GM21423 (cell line): ENCODE results near the gene CRELD2.

ENCODE experiments used
- ATAC-seq: cut with Tn5 transposase; IDR thresholded peaks from one replicate; pipeline ENCODE4 v1.9.1; 2021; ENCODE audit warnings: mild to moderate bottlenecking, moderate library complexity; ENCODE audit not compliant: unreplicated experiment

Gene CRELD2

DNA sequence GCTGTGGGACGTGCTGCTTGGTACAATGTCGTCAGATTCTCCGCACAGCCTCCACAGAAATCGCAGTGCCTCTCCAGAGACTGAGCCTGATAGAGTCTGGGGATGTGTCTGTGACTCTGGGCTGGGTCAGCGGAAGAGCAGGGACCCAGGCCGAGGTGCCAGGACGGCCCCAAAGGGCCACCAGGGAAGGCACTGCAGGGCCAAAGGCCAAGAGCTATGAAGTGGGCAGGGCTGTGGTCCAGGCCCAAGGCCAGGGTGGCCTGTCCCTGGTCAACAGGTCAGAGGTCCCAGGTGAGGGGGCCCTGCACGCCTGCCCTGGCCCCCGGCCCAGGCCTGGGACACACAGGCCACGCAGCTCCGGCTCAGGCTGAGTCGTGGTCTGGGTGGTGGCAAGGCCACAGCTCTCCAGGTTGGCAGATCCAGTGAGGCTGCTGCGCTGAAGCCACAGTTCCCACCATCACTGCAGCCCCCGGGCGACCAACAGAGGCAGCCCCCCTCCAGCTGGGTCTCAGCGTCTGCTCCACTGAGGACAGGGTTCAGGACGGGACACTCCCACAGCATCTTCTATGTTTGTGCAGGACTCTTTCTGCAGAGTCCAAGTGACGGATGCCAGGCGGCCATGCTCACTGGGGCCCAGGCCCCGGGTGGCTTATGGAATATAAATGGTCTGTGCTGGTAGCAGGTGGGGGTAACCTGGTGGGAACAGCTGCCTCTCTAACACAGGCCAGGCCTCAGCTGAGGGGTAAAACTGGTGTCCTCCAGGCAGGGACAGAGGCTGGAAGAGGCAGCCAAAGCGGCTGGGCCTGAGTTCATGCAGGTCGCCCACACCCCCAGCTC is 37.4 kb downstream of the CRELD2 start:
- no peak for ATAC-seq

DNA sequence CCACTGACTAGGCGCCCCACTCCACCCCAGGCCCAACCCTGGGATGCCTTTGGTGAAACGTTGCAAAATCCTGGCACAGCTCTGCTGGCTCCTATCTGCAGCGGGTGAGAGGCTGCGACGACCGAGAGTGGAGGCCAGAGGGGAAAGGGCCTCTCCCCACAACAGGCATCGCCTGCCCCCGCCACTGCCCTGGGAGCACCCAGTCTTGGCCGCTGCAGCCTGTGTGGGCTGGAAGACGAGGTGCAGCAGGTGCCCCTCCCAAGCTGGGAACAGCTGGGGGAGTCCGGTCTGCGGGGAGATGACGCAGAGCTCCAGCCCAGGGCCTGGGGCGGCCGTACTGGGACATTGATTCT is 38.0 kb downstream of the CRELD2 start:
- ATAC-seq = no peak

DNA sequence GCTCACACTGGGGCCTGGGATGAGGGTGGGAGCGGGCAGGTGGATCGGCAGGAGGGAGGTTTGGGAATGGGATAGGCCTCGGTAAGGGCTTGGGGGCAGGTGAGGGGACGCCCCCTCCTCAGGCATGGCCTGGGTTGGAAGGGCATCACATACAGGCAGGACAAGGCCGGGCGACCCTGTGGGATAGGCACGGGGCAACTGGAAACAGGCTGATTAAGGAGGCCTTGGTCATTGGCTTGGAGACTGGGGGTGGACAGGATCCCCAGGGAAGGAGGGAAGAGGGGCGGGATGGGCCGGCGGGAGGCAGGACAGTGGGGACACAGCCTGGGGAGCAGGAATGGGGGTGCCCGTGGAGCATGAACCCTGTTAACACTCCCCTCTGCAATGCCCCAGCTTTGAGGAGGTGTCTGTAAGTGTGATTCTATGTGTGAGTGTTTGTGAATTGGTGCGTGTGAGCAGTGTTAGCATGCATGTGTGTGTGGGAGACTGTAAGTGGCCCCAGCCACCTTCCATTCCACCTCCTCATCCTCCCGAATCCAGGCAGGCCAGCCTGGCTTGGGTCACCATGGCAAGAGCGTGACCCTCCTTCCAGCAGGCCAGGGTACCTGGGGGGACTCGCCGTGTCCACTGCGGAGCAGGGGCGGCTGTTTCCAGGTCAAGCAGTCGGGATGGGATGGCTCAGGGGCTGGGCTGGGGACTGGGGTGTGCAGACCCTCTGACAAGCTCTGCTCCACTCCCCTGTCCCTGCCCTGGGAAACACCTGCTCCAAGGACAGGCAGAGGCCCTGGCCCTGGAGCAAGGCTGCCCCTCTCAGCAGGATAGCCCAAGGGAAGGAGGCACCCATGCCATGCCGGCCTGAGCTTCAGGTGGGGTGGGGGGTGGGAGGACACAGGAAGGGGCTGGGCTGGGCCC is 38.7 kb downstream of the CRELD2 start:
- no peak for ATAC-seq

DNA sequence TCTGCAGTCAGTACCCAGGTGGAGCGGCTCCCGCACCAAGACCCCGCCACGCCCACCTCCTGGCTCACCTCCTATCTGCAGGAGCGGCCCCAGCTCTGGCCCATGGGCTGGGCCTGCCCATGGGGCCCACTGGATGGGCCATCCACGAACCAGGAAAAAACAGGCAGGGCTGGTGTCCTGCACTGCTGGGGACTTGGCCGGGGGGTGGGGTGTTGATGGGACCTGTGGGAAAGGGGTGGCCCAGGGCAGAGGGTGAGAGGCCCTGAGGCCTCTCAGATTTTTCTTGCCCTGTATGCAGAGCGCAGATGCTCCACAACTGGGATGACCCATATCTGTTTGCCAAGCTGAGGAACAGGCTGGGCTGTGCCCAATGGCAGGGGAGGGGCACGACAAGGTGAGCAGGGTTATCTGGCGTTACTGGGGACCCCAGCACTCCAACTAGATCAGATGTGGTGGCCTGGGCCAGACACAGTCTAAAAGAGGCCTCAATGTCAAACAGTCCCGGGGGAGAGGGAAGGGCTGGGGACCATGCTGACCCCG is 39.5 kb downstream of the CRELD2 start:
- no peak for ATAC-seq

DNA sequence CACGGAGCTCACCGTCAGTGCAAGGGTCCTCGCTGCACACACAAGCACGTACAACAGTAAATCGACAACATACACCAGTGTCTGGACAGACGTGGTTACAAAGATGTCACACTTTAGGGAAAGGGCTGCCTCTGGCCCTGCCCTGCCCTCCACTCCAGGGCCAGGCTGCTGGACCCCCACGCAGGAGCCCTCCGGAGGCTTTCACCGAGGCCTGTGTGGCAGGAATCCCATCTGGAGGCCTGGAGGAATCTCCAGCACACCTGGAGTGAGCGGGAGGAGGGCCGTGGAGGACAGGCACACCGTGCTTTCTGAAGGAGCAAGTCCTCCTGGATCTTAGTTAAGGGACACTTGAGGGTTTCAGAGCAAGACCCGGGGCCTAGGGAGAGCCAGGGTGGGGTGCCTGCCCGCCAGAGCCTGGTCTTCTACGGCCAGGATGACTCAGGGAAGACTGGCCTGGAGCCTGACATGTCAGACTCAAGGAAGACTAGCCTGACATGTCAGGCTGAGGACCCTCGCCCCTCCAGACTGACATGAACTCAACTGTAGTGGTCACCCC is 40.0 kb downstream of the CRELD2 start:
- ATAC-seq = no peak

DNA sequence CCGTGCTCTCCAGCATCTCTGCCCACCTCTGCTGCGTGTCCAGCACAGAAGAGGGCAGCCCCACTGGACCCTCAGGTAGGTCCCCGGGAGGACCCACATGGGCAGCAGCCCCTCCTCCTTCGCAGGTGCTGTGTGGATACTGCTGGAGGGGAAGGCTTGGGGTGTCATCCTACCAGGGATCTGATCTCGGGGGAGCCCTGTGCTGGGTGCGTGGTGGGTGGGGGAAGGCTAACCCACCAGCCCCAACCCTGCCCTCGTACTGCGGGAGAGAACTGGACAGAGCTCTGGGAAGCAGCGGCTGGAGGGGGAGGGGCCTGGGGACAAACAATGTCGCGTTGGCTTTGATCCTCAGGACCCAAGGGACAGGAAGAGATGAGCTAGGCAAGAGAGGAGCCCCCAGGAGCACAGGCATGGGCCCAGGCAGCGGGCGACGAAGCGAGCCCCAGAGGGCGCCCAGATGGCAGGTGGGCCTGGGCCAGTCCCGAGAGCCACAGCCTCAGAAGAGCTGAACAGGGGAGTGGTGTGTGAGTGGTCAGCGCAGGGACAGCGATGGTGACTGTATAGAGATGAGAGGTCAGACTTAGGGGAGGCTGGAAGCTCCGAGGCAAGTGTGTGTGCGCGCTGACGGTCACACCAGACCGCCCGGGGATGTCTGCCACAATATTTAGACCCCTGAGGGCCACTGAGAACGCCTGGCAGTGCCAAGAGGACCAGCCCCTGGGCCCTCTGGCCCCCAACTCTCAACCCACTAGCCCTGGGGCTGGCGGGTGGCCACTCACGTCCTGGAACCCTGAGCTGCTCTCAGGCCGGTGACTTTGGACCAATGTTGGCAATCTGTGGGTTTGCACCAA is 40.7 kb downstream of the CRELD2 start:
- ATAC-seq = no peak

DNA sequence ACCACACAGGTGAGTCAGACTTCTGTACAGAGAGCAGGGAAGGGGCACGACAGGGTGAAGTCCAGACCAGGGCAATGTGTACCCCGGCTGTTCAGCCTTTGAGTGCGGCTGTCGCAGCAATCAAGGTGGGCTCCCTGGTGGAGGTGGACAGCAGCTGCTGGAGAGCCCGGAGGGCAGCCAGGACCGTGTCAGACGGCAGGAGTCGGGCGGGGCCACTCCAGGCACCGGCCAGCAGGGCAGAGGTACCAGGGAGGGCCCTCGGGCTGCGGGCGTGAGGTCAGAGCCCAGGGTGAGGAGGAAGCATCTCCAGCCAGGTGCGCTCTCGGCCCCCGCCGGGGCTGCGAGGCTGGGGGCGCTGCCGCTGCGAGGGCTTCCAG is 41.3 kb downstream of the CRELD2 start:
- peak; percentile 0 for ATAC-seq

DNA sequence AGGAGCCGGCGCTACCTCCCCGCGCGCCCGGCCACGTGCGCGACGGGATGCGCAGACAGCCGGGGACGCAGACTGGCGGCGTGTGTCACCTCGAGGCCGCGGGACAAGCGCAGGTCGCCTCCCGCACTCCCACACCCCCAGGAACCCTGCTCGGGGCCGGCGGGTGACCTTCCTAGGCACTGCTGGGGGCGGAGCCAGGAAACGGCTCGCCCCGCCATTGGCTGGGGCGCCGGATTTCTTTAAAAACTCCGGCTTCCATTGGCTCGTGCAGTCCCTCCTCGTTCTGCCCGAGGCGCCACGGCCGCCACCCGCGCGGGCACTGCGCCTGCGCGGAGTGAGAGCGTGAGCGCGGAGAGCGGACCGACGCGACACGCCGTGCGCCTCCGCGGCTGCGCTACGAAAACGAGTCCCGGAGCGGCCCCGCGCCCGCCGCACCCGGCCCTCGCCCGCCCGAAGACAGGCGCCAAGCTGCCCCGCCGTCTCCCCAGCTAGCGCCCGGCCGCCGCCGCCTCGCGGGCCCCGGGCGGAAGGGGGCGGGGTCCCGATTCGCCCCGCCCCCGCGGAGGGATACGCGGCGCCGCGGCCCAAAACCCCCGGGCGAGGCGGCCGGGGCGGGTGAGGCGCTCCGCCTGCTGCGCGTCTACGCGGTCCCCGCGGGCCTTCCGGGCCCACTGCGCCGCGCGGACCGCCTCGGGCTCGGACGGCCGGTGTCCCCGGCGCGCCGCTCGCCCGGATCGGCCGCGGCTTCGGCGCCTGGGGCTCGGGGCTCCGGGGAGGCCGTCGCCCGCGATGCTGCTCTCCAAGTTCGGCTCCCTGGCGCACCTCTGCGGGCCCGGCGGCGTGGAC is 41.9 kb downstream of the CRELD2 start, which contains the start of gene PIM3:
PIM3 (plus strand) TSS at position 614 of the 846 bp plus-strand sequence; CDS start at position 790, 176 bp downstream.
- ATAC-seq = peak; percentile 55

DNA sequence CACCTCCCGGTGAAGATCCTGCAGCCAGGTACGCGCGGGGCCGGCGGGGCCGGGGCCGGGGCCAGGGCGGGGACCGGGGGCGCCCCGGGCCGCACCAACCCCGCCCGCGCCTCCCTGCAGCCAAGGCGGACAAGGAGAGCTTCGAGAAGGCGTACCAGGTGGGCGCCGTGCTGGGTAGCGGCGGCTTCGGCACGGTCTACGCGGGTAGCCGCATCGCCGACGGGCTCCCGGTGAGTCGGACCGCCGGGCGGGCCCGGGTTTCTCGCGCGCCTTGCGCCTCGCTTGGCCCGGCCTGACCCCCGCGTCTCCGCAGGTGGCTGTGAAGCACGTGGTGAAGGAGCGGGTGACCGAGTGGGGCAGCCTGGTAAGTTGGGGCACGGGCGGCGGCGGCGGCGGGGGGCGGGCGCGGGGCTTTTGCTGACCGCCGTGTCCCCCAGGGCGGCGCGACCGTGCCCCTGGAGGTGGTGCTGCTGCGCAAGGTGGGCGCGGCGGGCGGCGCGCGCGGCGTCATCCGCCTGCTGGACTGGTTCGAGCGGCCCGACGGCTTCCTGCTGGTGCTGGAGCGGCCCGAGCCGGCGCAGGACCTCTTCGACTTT is 42.7 kb downstream of the CRELD2 start:
- no peak for ATAC-seq

DNA sequence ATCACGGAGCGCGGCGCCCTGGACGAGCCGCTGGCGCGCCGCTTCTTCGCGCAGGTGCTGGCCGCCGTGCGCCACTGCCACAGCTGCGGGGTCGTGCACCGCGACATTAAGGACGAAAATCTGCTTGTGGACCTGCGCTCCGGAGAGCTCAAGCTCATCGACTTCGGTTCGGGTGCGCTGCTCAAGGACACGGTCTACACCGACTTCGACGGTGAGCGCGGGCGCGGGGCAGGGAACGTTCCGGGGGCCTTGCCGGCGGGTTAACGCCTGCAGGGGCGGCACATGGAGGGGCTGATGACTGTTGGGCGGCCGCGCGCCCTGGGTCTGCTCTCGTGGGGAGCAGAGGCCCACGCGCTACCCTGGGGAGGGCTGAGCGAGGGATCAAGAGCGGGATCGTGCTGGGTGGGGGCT is 43.2 kb downstream of the CRELD2 start:
- no peak for ATAC-seq

DNA sequence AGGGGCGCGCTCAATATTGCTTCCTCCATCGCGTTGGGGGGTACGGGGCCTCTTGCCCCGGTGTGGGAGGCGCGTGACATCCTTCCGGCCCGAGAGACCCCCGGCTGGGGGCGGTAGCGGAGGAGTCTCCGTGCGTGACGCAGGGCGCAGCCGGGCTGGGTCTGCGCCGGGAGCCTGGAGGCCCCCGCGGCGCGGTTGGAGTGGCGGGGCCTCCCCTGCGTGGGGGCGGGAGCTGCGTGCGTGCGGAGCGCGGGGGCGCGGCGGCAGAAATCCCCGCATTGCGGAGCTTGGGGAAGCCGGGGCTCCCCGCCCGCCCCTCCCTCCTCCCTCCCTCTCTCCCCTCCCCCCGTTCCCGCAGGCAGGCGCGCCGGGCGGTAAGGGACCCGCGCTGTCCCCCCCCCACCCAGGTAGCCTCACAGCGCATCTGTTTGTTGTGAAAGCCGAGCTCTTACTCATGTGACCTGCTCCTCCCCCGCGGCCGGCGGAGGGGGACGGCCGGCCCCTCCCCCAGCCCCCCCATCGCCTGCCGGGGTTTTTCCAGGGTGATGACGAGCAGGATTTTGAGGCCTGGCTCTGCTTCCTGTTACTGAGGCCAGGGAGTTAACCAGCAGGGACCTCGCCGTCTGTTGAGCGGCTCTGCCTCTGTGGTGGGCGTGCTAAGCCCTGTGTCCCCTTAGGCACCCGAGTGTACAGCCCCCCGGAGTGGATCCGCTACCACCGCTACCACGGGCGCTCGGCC is 43.7 kb downstream of the CRELD2 start:
- peak; percentile 20 for ATAC-seq

DNA sequence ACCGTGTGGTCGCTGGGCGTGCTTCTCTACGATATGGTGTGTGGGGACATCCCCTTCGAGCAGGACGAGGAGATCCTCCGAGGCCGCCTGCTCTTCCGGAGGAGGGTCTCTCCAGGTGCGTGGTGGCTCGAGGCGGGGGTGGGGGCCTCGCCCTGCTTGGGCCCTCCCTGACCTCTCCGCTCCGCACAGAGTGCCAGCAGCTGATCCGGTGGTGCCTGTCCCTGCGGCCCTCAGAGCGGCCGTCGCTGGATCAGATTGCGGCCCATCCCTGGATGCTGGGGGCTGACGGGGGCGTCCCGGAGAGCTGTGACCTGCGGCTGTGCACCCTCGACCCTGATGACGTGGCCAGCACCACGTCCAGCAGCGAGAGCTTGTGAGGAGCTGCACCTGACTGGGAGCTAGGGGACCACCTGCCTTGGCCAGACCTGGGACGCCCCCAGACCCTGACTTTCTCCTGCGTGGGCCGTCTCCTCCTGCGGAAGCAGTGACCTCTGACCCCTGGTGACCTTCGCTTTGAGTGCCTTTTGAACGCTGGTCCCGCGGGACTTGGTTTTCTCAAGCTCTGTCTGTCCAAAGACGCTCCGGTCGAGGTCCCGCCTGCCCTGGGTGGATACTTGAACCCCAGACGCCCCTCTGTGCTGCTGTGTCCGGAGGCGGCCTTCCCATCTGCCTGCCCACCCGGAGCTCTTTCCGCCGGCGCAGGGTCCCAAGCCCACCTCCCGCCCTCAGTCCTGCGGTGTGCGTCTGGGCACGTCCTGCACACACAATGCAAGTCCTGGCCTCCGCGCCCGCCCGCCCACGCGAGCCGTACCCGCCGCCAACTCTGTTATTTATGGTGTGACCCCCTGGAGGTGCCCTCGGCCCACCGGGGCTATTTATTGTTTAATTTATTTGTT is 44.6 kb downstream of the CRELD2 start:
- no peak for ATAC-seq

DNA sequence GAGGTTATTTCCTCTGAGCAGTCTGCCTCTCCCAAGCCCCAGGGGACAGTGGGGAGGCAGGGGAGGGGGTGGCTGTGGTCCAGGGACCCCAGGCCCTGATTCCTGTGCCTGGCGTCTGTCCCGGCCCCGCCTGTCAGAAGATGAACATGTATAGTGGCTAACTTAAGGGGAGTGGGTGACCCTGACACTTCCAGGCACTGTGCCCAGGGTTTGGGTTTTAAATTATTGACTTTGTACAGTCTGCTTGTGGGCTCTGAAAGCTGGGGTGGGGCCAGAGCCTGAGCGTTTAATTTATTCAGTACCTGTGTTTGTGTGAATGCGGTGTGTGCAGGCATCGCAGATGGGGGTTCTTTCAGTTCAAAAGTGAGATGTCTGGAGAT is 45.2 kb downstream of the CRELD2 start:
- no peak for ATAC-seq

DNA sequence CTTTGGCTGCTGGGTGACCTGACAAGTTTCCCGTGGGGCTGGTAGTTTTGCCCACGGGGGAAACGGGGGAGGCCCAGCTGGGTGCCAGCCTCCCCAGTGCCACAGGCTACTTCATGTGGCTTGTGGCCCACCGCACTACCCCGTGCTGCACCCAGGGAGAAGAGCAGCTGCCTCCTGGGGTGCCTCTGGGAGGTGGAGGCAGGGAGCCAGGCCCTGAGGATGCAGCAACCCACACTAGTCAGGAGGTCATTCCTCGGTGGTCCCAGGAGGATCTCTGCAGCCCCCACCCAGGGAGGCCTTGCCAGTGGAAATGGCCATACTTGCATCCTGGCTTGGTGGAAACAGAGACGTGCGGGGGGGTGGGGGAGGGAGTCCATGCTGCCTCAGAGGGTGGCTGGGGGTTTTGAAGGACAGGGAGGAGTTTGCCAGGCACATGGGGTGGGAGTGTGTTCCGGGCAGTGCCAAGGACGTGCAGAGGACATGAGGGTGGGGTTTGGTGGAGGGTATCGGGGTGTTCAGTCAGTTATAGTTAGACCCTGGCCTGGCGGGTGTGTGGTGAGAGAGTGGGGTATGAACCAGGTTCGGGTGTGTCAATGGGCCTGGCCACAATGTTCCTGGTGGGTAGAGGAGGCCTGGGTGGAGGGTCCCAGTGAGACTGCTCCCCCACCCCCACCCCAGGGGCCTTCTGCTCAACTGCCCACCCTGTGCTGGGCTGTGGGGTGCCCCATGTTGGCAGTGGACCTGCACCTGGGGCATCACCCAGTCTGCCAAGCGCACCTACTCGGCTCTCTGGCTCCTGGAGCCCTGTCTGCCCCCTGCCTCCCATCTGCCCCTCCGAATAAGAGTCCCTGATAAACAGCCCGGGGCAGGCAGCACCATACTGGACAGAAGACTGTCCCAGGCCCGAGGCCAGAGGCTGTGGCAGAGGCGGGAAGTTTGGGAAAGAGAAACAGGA is 46.0 kb downstream of the CRELD2 start:
- no peak for ATAC-seq

DNA sequence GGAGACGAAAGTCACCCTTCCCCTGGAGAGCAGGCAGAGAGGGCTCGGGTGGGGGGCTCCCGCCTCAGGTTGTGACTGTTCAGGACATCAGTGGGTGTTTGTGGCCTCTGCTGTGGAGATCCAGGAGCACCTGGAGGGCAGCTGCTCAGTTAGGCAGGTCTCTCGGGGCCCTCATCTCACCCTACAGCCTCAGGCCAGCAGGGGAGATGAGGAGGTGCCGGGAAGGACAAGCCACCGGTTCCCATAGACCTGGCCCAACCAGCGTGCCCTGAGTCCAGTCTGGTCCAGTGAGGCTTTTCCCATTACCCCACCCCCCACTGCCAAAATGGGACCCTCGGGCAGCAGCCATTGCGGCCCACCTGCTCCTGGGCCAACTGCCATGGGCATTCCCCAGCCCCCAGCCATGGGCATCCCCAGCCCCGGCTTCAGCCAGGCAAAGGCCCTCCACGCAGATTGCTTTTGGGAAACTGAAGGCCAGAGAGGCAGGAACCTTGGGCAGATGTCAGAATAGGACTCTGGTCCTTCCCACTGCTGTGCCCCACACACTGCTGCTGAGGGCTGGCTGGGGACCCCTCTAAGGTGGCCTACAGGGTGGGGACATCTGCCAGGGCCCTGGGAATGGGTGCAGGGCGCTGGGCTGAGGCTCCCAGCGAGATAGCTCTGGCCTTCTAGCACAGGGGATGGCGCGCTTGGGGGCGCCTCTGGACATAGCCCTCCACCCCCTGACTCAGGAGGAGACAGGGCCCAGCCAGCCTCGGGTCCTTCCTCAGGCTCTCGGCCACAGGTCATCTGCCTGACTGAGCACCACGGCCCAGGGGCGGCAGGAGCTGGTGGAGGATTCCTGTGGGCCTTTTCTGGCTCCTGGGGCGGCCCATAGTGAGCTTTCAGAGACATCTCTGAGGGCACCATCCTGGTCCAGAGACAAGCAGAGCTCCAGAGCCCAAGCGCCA is 46.9 kb downstream of the CRELD2 start:
- ATAC-seq = no peak
